H9 (cell line): Measurements from ENCODE around the gene SHH. TPM values are rescaled to one million over a fixed set of nuclear protein-coding genes. Genes with fewer than 3 reads are reported as not detected.

ENCODE experiments used
- DNase-seq: peaks from one replicate; pipeline ENCODE4 v3.0.0-alpha.2; 2017
- H2AFZ ChIP-seq: one replicate; pipeline ENCODE4 v1.6.1; 2013; ENCODE audit warnings: mild to moderate bottlenecking, low read length, control low read depth, moderate library complexity
- H2AK5ac ChIP-seq: 2 replicates; pipeline ENCODE4 v1.6.1; 2013; ENCODE audit warnings: low read length, control low read depth, mixed read lengths; ENCODE audit not compliant: insufficient read length
- H2BK120ac ChIP-seq: one replicate; pipeline ENCODE4 v1.6.1; 2013; ENCODE audit warnings: low read depth, mild to moderate bottlenecking, low read length, control low read depth, inconsistent platforms; ENCODE audit not compliant: poor library complexity, severe bottlenecking
- H2BK12ac ChIP-seq: 2 replicates; pipeline ENCODE4 v1.6.1; 2013; ENCODE audit warnings: low read length, control low read depth, mixed read lengths, low read depth; ENCODE audit not compliant: insufficient read length
- H2BK15ac ChIP-seq: 2 replicates; pipeline ENCODE4 v1.6.1; 2013; ENCODE audit warnings: low read depth, low read length, control low read depth
- H2BK20ac ChIP-seq: one replicate; pipeline ENCODE4 v1.6.1; 2013; ENCODE audit warnings: low read depth, mild to moderate bottlenecking, low read length, control low read depth, inconsistent platforms; ENCODE audit not compliant: poor library complexity, severe bottlenecking
- H2BK5ac ChIP-seq: 2 replicates; pipeline ENCODE4 v1.6.1; 2013; ENCODE audit warnings: low read length, control low read depth, mixed read lengths; ENCODE audit not compliant: insufficient read length
- H3K14ac ChIP-seq: 2 replicates; pipeline ENCODE4 v1.6.1; 2013; ENCODE audit warnings: low read length, control low read depth; ENCODE audit not compliant: insufficient read depth
- H3K18ac ChIP-seq: 2 replicates; pipeline ENCODE4 v1.6.1; 2013; ENCODE audit warnings: low read depth, mild to moderate bottlenecking, mixed read lengths, low read length, control low read depth; ENCODE audit not compliant: insufficient read length
- H3K23ac ChIP-seq: 2 replicates; pipeline ENCODE4 v1.6.1; 2013; ENCODE audit warnings: low read length, control low read depth, mixed read lengths, low read depth; ENCODE audit not compliant: insufficient read length
- H3K23me2 ChIP-seq: 2 replicates; pipeline ENCODE4 v1.6.1; 2013; ENCODE audit warnings: low read depth, mild to moderate bottlenecking, mixed read lengths, low read length, control low read depth; ENCODE audit not compliant: insufficient read length, poor library complexity, severe bottlenecking
- H3K27ac ChIP-seq: 2 replicates; pipeline ENCODE4 v1.5.1; 2013; ENCODE audit warnings: low read length, control low read depth, mixed read lengths, low read depth; ENCODE audit not compliant: insufficient read length
- H3K27me3 ChIP-seq: 2 replicates; pipeline ENCODE4 v1.6.1; 2013; ENCODE audit warnings: low read length, control low read depth, inconsistent platforms; ENCODE audit not compliant: insufficient read depth
- H3K4ac ChIP-seq: 2 replicates; pipeline ENCODE4 v1.6.1; 2013; ENCODE audit warnings: low read depth, mild to moderate bottlenecking, control low read depth, inconsistent platforms, low read length, moderate library complexity
- H3K4me1 ChIP-seq: 2 replicates; pipeline ENCODE4 v1.6.1; 2013; ENCODE audit warnings: low read length, control low read depth, inconsistent platforms; ENCODE audit not compliant: insufficient read depth
- H3K4me2 ChIP-seq: 2 replicates; pipeline ENCODE4 v1.6.1; 2013; ENCODE audit warnings: low read length, control low read depth, mixed read lengths; ENCODE audit not compliant: insufficient read length, insufficient read depth
- H3K56ac ChIP-seq: 2 replicates; pipeline ENCODE4 v1.6.1; 2013; ENCODE audit warnings: low read depth, mild to moderate bottlenecking, mixed read lengths, low read length, control low read depth; ENCODE audit not compliant: insufficient read length
- H3K79me1 ChIP-seq: 2 replicates; pipeline ENCODE4 v1.6.1; 2013; ENCODE audit warnings: low read depth, mild to moderate bottlenecking, moderate library complexity, low read length, control low read depth, inconsistent platforms; ENCODE audit not compliant: insufficient read depth, poor library complexity, severe bottlenecking
- H3K79me2 ChIP-seq: 2 replicates; pipeline ENCODE4 v1.6.1; 2013; ENCODE audit warnings: low read length, control low read depth, inconsistent platforms; ENCODE audit not compliant: insufficient read depth
- H3K9ac ChIP-seq: 2 replicates; pipeline ENCODE4 v1.6.1; 2013; ENCODE audit warnings: low read length, control low read depth, mixed read lengths; ENCODE audit not compliant: insufficient read length; ENCODE audit errors: extremely low read depth
- H3K9me3 ChIP-seq: one replicate; pipeline ENCODE4 v1.6.1; 2013; ENCODE audit warnings: low read depth, low read length, inconsistent platforms; ENCODE audit not compliant: control insufficient read depth
- H3T11ph ChIP-seq: one replicate; pipeline ENCODE4 v1.6.1; 2013; ENCODE audit warnings: mild to moderate bottlenecking, low read length, control low read depth, inconsistent platforms
- H4K20me1 ChIP-seq: one replicate; pipeline ENCODE4 v1.6.1; 2013; ENCODE audit not compliant: control insufficient read depth, insufficient read length, insufficient read depth
- H4K5ac ChIP-seq: 2 replicates; pipeline ENCODE4 v1.6.1; 2013; ENCODE audit warnings: low read depth, mild to moderate bottlenecking, mixed read lengths, low read length, control low read depth; ENCODE audit not compliant: insufficient read length
- H4K8ac ChIP-seq: replicated peaks from 2 replicates; pipeline ENCODE4 v1.6.1; 2013; ENCODE audit warnings: low read length, control low read depth, mixed read lengths, low read depth; ENCODE audit not compliant: insufficient read length
- H4K91ac ChIP-seq: 2 replicates; pipeline ENCODE4 v1.6.1; 2013; ENCODE audit warnings: low read depth, mild to moderate bottlenecking, moderate library complexity, mixed read lengths, low read length, control low read depth; ENCODE audit not compliant: insufficient read length
- H3K27ac Mint-ChIP-seq, 3 experiments: 2 replicates in 2 of 3; 3 replicates in 1 of 3; pipeline ENCODE4 v1.8.0; 2020 to 2021; ENCODE audit warnings: mixed read lengths in 3 of 3, mild to moderate bottlenecking in 1 of 3, moderate library complexity in 1 of 3
- H3K27me3 Mint-ChIP-seq: 2 replicates; pipeline ENCODE4 v1.8.0; 2021; ENCODE audit warnings: low read depth, mild to moderate bottlenecking, moderate library complexity, mixed read lengths
- H3K36me3 Mint-ChIP-seq, 3 experiments: 2 replicates in 2 of 3; 3 replicates in 1 of 3; pipeline ENCODE4 v1.8.0; 2020 to 2021; ENCODE audit warnings: low read depth in 3 of 3, mixed read lengths in 3 of 3; ENCODE audit not compliant: insufficient read depth in 1 of 3
- H3K4me1 Mint-ChIP-seq, 2 experiments: 2 replicates each; pipeline ENCODE4 v1.8.0; 2020; ENCODE audit warnings: mixed read lengths in 2 of 2
- H3K4me3 Mint-ChIP-seq, 2 experiments: 2 replicates in 1 of 2; 3 replicates in 1 of 2; pipeline ENCODE4 v1.8.0; 2020 to 2021; ENCODE audit warnings: mild to moderate bottlenecking in 2 of 2, mixed read lengths in 2 of 2, moderate library complexity in 1 of 2
- H3K9me3 Mint-ChIP-seq, 2 experiments: 2 replicates in 1 of 2; 3 replicates in 1 of 2; pipeline ENCODE4 v1.8.0; 2020; ENCODE audit warnings: mild to moderate bottlenecking in 2 of 2, mixed read lengths in 2 of 2, moderate library complexity in 1 of 2
- CTCF ChIP-seq: fragments of 200-600 bp; sonication (generic); conservative IDR thresholded peaks from 3 replicates; pipeline ENCODE4 v1.8.0; 2021; ENCODE audit warnings: antibody characterized with exemption, mild to moderate bottlenecking
- WGBS: extraction: QIAGEN DNeasy Blood & Tissue Kit; methylation state at CpG from one replicate; pipeline ENCODE4 v1.1.7; 2013; ENCODE audit warnings: missing lambda C conversion rate, low lambda C conversion rate, mixed read lengths; ENCODE audit not compliant: insufficient read length; ENCODE audit errors: extremely low coverage; 5-methylcytosine and 5-hydroxymethylcytosine counted together
- total RNA-seq: library from RNA; stranded (reverse); gene quantifications from 2 replicates; pipeline ENCODE4 v1.2.1, GENCODE V29; 2021

Gene SHH
- total RNA-seq, 1 experiment from 2014 or later: 0.07 TPM

- no peak overlapping the region for H2BK20ac ChIP-seq
- no peak overlapping the region for H3K56ac ChIP-seq
- H2AK5ac ChIP-seq: no peak overlapping the region
- H3K9ac ChIP-seq: no peak overlapping the region
- H3K27me3 Mint-ChIP-seq: no peaks in the 10 kb centered on the region
- no peak overlapping the region for H3K27ac ChIP-seq
- no peak overlapping the region for H2AFZ ChIP-seq
- no peak overlapping the region for H4K91ac ChIP-seq
- peaks cover 8% of the 10 kb centered on the region; the same call in 1 of the 2 replicates for H3K79me2 ChIP-seq
- H3K79me1 ChIP-seq: peaks cover 14% of the 10 kb centered on the region
- no peak overlapping the region for H3K23ac ChIP-seq
- H4K5ac ChIP-seq: no peak overlapping the region
- H3K27ac Mint-ChIP-seq: no peak overlapping the region; a peak in 1 of 7 replicates
- H3K9me3 ChIP-seq: no peaks in the 10 kb centered on the region
- H3K18ac ChIP-seq: no peak overlapping the region
- no peak overlapping the region for H4K8ac ChIP-seq
- H3K27me3 ChIP-seq: no peaks in the 10 kb centered on the region
- H3K4me2 ChIP-seq: no peak overlapping the region
- no peak for TF ChIP-seq CTCF
- no peak overlapping the region for H3T11ph ChIP-seq
- H3K36me3 Mint-ChIP-seq: peaks cover 10 to 14% (median 12%) of the 10 kb centered on the region in 3 experiments
- no peaks in the 10 kb centered on the region; the same call in 1 of the 2 replicates for H3K4me1 ChIP-seq
- H2BK5ac ChIP-seq: no peak overlapping the region
- WGBS: no CpG with 5 or more reads among the region's 4 CpGs
- H2BK12ac ChIP-seq: no peak overlapping the region
- peaks cover 0 to 2% of the 10 kb centered on the region in 2 experiments; a peak in 1 of 5 replicates for H3K9me3 Mint-ChIP-seq
- H3K23me2 ChIP-seq: no peaks in the 10 kb centered on the region
- H4K20me1 ChIP-seq: no peaks in the 10 kb centered on the region
- H2BK120ac ChIP-seq: no peak overlapping the region
- H3K14ac ChIP-seq: no peak overlapping the region
- no peak overlapping the region for H3K4ac ChIP-seq
- no peak overlapping the region for H2BK15ac ChIP-seq
- H3K4me3 Mint-ChIP-seq: no peak overlapping the region
- no peak for DNase-seq
- H3K4me1 Mint-ChIP-seq: peaks cover 35 to 37% of the 10 kb centered on the region in 2 experiments
These were observed 60.9 kb downstream of the SHH start for GRCh38 chr7:155751409-155751808.
